Sigmoid colon (tissue), 4 donors: ENCODE measurements around the gene SWAP70.

Experiments
- EP300 ChIP-seq, 4 donors: sonication (generic); formaldehyde crosslinking; IDR thresholded peaks; one replicate each; pipeline ENCODE4 v1.6.1; 2017; ENCODE audit warnings: antibody characterized with exemption in 4 of 4
- POLR2A ChIP-seq, 2 donors: fragments of 450-650 bp; IDR thresholded peaks; one replicate each; pipeline ENCODE4 v1.6.1; 2016; ENCODE audit warnings: antibody characterized with exemption in 2 of 2, mild to moderate bottlenecking in 2 of 2, moderate library complexity in 2 of 2
- POLR2AphosphoS5 ChIP-seq, 4 donors: sonication (generic); formaldehyde crosslinking; IDR thresholded peaks; one replicate each; pipeline ENCODE4 v1.6.1; 2017; ENCODE audit warnings: antibody characterized with exemption in 4 of 4
- TF ChIP-seq, protein P1 (sequence below), 4 experiments: fragments of 450-650 bp in 3 of 4; fragments of 200-600 bp in 1 of 4; IDR thresholded peaks; one replicate each; pipeline ENCODE4 v1.5.1; 2016 to 2019; ENCODE audit warnings: antibody characterized with exemption in 4 of 4, mild to moderate bottlenecking in 3 of 4, moderate library complexity in 2 of 4

DNA sequence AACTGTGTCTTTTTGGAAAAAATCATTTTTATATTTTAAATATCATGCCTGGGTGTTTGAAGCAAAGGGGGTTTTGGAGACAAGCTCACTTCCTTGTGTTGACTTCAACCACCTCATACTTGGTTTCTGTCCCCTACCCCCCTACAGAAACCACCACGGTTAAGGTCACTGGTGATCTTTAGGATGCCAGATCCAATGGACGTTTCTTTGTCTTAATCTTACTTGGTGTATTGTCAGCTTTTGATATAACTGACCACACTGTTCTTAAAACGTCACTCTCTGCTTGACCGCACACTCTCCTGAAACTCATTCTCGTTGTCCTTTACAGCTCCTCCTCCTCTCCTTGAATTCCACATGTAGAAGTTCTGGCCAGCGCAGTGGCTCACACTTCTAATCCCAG is 34.8 kb upstream of the SWAP70 start:
- TF ChIP-seq, protein P1, sequence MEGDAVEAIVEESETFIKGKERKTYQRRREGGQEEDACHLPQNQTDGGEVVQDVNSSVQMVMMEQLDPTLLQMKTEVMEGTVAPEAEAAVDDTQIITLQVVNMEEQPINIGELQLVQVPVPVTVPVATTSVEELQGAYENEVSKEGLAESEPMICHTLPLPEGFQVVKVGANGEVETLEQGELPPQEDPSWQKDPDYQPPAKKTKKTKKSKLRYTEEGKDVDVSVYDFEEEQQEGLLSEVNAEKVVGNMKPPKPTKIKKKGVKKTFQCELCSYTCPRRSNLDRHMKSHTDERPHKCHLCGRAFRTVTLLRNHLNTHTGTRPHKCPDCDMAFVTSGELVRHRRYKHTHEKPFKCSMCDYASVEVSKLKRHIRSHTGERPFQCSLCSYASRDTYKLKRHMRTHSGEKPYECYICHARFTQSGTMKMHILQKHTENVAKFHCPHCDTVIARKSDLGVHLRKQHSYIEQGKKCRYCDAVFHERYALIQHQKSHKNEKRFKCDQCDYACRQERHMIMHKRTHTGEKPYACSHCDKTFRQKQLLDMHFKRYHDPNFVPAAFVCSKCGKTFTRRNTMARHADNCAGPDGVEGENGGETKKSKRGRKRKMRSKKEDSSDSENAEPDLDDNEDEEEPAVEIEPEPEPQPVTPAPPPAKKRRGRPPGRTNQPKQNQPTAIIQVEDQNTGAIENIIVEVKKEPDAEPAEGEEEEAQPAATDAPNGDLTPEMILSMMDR (IDR thresholded peaks at IDR 0.05): no peak
- TF ChIP-seq POLR2A (IDR thresholded peaks at IDR 0.05) (no peak), EP300 (IDR thresholded peaks at IDR 0.05) (no peak), POLR2AphosphoS5 (IDR thresholded peaks at IDR 0.05) (no peak)
